ENCODE results near the gene CACNA1B.

CACNA1B gene

DNA sequence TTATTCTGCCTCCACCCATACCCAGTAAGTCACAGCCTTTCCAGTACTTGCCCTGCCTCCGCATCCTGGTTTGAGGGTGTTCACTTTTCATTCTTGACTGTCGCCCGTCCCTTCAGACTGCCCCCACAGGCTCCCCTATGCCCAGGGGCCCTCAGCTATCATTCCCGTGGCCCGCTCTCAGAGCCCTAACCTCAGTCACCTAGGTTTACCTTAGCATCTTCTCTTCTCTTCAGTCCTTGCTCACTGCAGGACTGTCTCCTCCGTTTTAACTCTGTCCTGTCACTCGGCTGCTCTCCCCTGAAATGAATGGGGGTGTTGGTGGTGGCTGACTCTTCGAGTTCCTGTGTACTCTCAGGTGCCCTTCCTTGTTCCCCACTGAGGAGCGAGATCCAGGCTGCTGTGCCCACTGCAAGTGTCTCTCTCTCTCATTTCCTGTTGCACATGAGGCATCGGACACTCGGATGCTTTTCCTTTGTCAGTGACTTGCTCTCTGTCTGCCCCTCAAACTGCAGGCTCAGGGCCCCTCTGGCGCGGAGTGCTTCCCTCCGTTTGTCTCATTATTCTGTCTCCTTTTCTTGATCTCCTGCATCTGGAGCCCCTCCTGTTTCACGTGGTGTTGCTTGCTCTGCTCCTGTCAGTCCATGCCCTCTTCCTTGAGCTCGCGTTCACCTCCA lies 89.8 kb downstream of the CACNA1B start:
- DNase-seq (ENCODE audit: low spot score): no peak

DNA sequence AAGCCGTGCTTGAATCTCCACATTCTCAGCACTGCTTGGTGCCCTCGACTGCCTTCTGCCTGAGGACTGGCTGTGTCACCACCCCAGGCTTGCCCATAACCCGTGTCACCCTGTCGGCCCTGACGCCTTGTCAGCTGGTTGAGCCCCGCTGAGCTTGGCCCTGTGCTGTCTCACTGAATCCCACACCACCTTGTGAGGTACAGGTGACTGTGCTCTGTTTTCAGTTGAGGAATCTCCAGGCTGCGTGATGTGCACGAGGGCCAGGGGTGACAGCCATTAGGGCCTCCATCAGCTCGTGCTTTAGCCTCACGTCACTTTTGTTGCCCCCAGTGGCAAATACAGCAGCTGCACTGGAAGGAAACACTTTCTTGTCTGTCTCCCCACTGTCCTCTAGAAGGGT lies 90.7 kb downstream of the CACNA1B start:
- no peak for DNase-seq (ENCODE audit: low spot score)

DNA sequence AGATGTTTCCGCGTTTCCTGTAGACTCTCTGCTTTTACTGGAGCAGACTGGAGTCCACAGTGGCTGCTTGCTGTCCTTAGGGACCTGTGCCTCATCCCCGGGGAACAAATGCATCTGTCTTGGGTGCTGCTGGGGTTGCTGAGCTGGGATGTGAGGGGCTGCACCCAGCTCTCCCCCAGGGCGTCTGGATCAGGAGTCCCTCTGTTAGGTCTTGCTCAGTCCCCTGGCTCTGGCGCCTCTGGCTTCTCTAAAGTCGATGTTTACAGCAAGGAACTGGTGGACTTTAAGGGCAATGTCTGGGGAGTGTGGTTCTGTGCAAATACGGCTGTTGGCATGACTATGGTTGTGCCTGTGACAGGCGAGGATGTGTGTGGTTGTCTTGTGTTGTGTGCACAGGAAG lies 91.4 kb downstream of the CACNA1B start:
- no peak for DNase-seq (ENCODE audit: low spot score)

DNA sequence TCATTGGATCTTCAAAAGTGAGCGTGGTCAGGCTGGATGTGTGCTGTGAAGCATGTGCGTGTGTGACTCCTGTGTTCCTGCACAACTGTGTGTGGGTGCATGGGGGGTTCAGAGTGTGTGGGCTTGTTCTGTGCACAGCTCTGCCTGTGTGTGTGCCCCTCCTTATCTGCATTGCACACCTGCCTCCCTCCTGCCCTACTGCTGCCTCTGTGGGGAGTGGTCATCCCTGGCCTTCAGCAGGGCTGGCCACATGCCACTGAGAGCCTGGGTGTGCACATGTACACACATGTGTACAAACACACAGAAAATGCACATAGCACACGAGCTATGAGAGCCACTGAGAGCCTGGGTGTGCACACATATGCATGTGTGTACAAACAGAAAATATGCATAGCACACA lies 92.1 kb downstream of the CACNA1B start:
- no peak for DNase-seq (ENCODE audit: low spot score)

DNA sequence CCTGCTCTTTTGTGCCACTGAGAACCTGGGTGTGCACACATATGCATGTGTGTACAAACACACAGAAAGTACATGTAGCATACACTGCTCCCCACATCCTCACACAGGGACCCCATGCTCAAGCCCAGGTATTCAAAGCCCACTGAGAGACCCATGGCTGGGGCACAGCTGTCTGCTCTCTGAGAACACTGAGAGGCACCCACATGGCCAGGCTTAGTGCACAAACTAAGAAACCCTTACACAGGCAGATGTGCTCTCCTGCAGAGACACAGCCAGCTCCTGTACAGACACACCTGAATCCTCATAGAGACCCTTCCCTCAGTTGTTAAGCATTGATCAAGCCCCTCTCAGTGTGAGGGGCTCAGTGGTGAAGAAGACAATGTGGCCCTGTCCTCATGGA lies 92.5 kb downstream of the CACNA1B start:
- no peak for DNase-seq (ENCODE audit: low spot score)

DNA sequence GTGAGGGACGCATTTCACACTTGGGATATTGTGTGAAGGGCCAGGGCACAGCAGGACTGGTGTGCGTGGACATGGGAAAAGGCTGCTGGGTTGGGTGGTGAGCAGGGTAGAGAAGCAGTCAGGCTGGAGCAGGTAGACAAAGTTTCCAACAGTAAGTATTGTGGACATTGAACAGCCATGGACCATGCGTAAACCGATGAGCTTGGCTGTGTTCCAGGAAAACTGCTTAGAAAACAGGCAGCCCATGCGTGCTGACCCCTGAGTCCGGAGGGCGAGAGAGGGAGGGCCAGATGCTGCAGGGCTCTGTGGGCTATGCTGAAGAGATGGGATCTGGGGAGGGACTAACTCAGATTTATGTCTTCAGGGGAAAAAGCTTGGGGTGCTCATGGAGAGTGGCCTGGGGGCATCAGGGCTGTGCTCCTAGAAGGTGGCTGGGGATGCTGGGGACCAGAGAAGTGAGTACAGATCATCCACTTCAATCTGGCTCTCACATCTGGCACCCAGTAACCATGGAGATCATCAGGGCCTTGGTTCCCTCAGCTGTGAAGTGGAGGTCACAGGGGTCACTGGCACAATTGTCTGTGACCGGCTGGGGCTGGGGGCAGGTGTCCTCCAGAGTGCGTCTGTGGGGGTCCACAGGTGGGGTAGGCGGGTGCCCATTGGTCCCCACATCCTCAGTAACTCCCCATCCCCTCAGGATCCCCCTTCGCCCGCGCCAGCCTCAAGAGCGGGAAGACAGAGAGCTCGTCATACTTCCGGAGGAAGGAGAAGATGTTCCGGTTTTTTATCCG lies 93.3 kb downstream of the CACNA1B start:
- DNase-seq (ENCODE audit: low spot score): no peak

DNA sequence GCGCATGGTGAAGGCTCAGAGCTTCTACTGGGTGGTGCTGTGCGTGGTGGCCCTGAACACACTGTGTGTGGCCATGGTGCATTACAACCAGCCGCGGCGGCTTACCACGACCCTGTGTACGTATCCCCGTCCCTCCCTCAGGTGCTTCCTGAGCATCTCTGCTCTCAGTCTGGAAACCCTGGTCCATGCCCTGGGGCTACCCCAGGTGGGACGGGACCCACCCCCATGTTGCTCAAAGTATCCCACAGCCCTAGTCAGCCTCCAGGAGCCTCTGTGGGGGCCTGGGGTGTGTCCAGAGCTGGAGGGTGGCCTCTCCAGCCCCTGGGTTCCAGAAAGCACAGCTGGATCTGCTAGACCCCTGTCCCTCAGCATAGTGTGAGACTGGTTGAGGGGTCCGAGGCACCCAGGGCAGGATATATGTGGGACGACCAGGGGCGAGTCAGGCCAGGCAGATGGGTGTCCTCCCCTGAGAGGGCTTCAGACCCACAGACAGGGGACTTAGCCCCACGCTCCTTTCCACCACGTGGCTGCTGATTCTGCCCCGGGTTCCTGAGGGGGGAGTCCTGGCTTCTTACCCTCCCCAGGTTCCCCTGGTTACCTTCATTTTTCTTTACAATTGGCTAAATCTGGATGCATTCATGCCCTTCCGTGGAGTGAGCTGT lies 94.0 kb downstream of the CACNA1B start:
- no peak for DNase-seq (ENCODE audit: low spot score)

- DNase-seq (ENCODE audit: low spot score): no peak
Measured at GRCh38 chr9:137972355-137972987, 94.9 kb downstream of the CACNA1B start.

- DNase-seq (ENCODE audit: low spot score): no peak
Measured at GRCh38 chr9:137972988-137973470, 95.4 kb downstream of the CACNA1B start.

DNA sequence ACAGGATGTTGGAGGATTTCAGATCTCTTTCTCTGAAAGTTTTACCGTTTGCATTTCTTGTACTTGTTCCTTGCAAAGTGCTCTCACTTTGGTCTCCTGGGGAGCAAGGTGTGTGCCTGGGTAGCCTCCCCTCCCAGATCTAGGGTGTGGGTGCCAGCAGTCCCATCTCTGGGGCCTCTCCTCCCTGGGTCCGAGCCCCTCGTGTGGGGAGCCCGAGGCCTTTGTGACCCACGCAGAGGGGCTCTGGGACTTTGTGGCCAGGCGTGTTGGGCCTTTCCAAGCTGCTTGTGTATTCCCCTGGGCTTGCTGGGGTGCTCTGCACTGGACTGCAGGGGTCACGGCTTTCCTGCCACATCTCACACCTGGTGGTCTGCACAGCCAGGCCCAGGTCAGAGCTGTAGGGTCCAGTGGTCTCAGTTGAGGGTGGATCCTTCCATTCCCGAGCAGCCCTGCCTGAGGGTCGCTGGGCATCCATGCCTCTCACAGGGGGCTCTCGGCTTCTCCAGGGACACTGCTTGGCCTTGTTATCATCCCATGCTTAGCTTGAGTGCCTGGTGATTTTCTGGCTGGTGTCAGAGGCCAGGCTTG lies 96.3 kb downstream of the CACNA1B start:
- DNase-seq (ENCODE audit: low spot score): no peak

DNA sequence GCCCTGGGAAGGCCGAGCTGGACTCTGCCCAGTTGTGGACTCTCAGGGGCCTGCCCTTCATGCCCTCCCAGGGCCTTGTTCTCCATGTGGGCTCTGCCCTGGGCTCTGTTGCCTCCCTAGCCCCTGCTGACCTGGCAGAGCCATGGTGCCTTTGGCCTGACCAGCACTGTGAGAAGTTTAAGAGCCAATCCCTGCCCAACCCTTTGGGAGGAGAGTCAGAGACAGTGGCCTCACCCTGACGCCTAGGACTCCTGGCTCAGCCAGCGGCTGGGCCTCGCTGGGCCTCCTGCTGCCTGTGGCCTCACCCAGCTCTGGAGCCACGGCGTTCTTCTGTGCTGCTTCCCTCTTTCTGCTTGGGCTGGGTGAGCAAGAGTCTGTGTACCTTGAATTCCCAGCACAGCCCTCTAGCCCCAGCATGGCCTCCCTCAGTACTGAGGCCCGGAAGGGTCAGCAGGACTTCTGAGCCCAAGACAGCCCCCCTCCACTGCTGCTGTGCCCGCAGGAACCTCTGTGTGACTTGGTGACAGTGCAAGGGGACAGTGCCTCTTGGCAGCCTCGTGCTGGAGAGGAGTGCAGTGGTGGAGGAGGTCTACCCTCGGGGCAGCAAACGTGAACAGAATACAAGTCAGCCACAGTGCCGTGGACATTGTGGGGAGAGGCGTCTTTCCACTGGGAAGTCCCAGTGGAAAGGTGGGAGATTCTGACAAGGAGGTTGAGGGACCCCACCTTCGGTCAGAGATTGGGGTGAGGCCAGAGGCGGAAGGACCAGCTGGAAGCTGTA lies 97.4 kb downstream of the CACNA1B start:
- DNase-seq (ENCODE audit: low spot score): no peak

- DNase-seq (ENCODE audit: low spot score): no peak
Measured at GRCh38 chr9:137975527-137975913, 97.9 kb downstream of the CACNA1B start.

DNA sequence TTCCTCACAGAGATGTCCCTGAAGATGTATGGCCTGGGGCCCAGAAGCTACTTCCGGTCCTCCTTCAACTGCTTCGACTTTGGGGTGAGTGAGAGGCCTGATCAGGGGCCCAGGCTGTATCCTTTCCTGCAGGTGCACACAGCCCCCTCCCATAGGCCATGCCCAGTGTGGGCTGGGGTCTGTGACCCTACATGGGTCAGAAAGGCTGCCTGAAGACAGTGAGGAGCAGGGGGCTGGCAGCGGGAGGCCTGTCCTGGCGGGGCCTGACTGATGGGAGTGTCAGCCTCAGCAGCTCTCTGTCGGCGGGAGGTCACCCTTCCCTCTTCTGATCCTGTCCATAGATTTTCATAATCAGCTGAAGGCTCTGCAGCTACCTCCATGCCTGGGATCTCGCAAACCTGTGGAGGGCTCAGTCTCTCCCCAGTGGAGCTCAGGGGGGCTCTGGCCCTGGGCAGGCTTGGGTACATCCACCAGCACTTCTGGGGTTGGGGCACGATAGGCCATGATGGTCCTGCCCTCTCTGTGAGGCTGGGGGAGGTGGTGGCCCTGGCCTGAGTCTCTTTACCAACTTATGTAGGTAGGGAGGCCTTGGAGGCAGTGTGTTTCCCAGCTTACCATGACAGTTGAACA lies 98.5 kb downstream of the CACNA1B start:
- no peak for DNase-seq (ENCODE audit: low spot score)

GRCh38 chr9:137977571-137978261 lies 100.1 kb downstream of the CACNA1B start:
- no peak for DNase-seq (ENCODE audit: low spot score)

GRCh38 chr9:137978262-137978714 lies 100.7 kb downstream of the CACNA1B start:
- no peak for DNase-seq (ENCODE audit: low spot score)

DNA sequence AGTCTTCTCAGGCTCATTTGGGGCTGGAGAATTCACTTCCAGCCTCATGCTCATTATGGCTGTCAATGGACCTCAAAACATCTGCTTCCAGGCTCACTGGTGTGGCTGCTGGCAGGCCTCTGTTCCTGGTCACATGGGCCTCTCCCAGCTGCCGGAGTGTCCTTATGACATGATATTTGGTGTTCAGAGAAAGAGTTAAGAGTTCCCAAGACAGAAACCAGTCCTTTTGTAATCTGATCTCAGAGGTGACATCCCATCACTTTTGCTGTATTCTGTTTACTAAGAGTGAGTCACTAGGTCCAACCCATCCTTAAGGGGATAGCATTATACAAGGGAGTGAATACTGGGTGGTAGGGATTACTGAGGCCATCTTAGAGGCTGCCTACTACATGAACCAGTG lies 104.6 kb downstream of the CACNA1B start:
- DNase-seq (ENCODE audit: low spot score): no peak

- no peak for DNase-seq (ENCODE audit: low spot score)
Measured at GRCh38 chr9:137984005-137984404, 106.4 kb downstream of the CACNA1B start.

DNA sequence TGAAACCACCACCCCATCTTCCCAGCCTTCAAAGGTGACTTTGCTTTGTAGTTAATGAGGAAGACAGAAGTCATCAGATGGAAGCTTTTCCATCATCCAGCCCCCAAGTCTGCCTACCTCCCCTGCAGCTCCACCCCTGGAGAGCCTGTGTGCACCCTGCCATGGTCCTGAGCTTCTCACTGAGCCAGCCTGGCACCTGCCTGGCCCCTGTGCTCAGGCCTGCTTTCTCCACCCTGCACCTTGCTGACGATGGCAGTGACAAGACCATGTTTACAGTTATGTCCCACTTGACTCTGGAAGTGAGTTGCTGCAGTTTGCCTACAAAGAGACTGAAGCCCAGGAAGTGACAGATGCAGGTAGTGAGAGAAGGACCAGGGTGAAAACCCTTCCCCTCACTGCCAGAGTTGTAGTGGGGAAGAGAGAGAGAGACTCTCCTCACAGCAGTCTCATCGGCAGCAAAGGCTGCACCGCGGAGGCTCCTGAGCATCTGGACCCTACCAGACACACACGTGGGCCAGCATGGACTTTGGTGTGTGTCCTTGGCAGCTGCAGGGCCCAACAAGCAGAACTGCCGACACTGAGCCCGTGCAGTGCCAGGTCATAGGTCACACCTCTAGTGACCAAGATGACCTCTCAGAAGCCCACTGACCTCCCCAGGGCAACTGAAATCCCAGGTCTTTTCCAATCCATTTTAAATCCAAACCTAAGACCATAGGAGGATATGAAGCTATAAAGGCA lies 107.1 kb downstream of the CACNA1B start:
- DNase-seq (ENCODE audit: low spot score): no peak

GRCh38 chr9:137985637-137986071 lies 108.1 kb downstream of the CACNA1B start:
- DNase-seq (ENCODE audit: low spot score): no peak

Measured in cerebellar cortex (tissue), 1 donor.